ENCODE data around the gene NUTM2F. TPM values are rescaled to one million over a fixed set of nuclear protein-coding genes. Genes with fewer than 3 reads are reported as not detected.

NUTM2F gene
- total and polyA plus RNA-seq, 2 experiments from 2014 or later: not detected

GRCh38 chr9:94298949-94299599, 29.4 kb downstream of the NUTM2F start:
- no peak for TF ChIP-seq EZH2 (IDR thresholded peaks at IDR 0.05; ENCODE audit: insufficient read depth, poor library complexity, severe bottlenecking)
- TF ChIP-seq EZH2phosphoT487 (IDR thresholded peaks at IDR 0.05; ENCODE audit: insufficient read depth, low read depth): no peak
- DNase-seq: no peak
- no peaks in the 10 kb centered on the region for H3K9me3 ChIP-seq (ENCODE audit: low read depth)
- in situ Hi-C loops (cut with MboI): no loop called here
- no peaks in the 10 kb centered on the region for H3K4me1 ChIP-seq (ENCODE audit: insufficient read depth)
- no peak overlapping the region for H2AFZ ChIP-seq
- no peak overlapping the region for H3K27ac ChIP-seq
- 75 to 82% methylated on average over 9 of the region's 9 CpGs for WGBS, 2 experiments (ENCODE audit: low coverage in 1 of 2, low lambda C conversion rate in 2 of 2, missing lambda C conversion rate in 2 of 2)
- no peaks in the 10 kb centered on the region for H3K36me3 ChIP-seq (ENCODE audit: low read depth)
- no peaks in the 10 kb centered on the region for H3F3A ChIP-seq (ENCODE audit: insufficient read depth)
- no peaks in the 10 kb centered on the region for H3K27me3 ChIP-seq (replicated peaks; ENCODE audit: insufficient read depth)
- H3K9me2 ChIP-seq (ENCODE audit: insufficient read depth): no peaks in the 10 kb centered on the region
- H3K4me3 ChIP-seq: no peak overlapping the region
- H3K79me2 ChIP-seq (ENCODE audit: insufficient read depth): no peaks in the 10 kb centered on the region
- H4K20me1 ChIP-seq (ENCODE audit: insufficient read depth): no peaks in the 10 kb centered on the region
- no peak overlapping the region for H3K9ac ChIP-seq
- no peak overlapping the region for H3K4me2 ChIP-seq (ENCODE audit: unreplicated experiment)

GRCh38 chr9:94289691-94290090, 38.8 kb downstream of the NUTM2F start:
- in situ Hi-C loops (cut with MboI): no loop called here
- 98% methylated on average over 2 of the region's 2 CpGs for WGBS, 2 experiments (ENCODE audit: low coverage in 1 of 2, low lambda C conversion rate in 2 of 2, missing lambda C conversion rate in 2 of 2)
- no peak overlapping the region for H3K4me2 ChIP-seq (ENCODE audit: unreplicated experiment)
- H3K27ac ChIP-seq: no peak overlapping the region
- no peak for DNase-seq
- no peak overlapping the region for H2AFZ ChIP-seq
- TF ChIP-seq EZH2phosphoT487 (IDR thresholded peaks at IDR 0.05; ENCODE audit: insufficient read depth, low read depth) (no peak), EZH2 (IDR thresholded peaks at IDR 0.05; ENCODE audit: insufficient read depth, poor library complexity, severe bottlenecking) (no peak)
- H3K9ac ChIP-seq: no peak overlapping the region
- no peaks in the 10 kb centered on the region for H3K9me2 ChIP-seq (ENCODE audit: insufficient read depth)
- H3K27me3 ChIP-seq (replicated peaks; ENCODE audit: insufficient read depth): no peaks in the 10 kb centered on the region
- H3K4me3 ChIP-seq: no peak overlapping the region
- H3K36me3 ChIP-seq (ENCODE audit: low read depth): no peaks in the 10 kb centered on the region
- H3K9me3 ChIP-seq (ENCODE audit: low read depth): no peaks in the 10 kb centered on the region
- no peaks in the 10 kb centered on the region for H3K79me2 ChIP-seq (ENCODE audit: insufficient read depth)
- H3K4me1 ChIP-seq (ENCODE audit: insufficient read depth): no peaks in the 10 kb centered on the region
- H3F3A ChIP-seq (ENCODE audit: insufficient read depth): no peaks in the 10 kb centered on the region
- no peaks in the 10 kb centered on the region for H4K20me1 ChIP-seq (ENCODE audit: insufficient read depth)

DNA sequence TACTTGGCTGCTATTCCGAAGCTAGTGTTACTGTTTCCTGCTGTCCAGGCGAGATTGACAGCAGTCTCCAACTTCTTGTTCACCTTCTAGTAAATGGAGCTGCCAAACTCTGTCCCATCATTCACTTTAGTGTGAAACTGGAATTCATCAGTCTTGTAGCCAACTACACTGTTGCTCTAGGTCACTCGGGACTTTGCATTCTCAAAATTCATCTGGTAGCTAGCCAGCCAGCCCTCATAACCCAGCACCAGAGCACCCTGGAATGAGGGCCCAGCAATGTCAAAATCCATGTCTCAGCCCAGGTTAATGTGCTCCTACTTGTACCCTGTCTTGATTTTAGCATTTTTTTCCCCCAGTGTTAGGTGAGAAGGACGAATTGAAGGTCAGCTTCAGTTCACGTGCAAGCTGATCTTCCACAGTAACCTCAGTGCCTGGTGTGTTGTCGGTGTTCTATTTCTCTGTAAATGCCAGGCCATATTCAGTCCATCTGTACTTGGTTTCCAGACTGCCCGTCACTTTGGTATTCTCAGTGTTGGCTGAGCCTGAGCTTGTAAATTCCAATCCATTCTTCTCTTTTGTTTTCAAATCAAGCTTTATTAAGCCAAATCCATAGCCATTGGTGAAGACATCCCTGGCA, 40.4 kb downstream of the NUTM2F start:
- TF ChIP-seq EZH2 (IDR thresholded peaks at IDR 0.05; ENCODE audit: insufficient read depth, poor library complexity, severe bottlenecking): no peak
- H3K9me3 ChIP-seq (ENCODE audit: low read depth): no peaks in the 10 kb centered on the region
- in situ Hi-C loops (cut with MboI): no loop called here
- H3K4me2 ChIP-seq (ENCODE audit: unreplicated experiment): no peak overlapping the region
- H3K27ac ChIP-seq: no peak overlapping the region
- no peak overlapping the region for H3K4me3 ChIP-seq
- no peaks in the 10 kb centered on the region for H4K20me1 ChIP-seq (ENCODE audit: insufficient read depth)
- 77 to 80% methylated on average over 7 of the region's 7 CpGs for WGBS, 2 experiments (ENCODE audit: low coverage in 1 of 2, low lambda C conversion rate in 2 of 2, missing lambda C conversion rate in 2 of 2)
- no peak for DNase-seq
- H3K9ac ChIP-seq: no peak overlapping the region
- H3K79me2 ChIP-seq (ENCODE audit: insufficient read depth): no peaks in the 10 kb centered on the region
- H3F3A ChIP-seq (ENCODE audit: insufficient read depth): no peaks in the 10 kb centered on the region
- no peaks in the 10 kb centered on the region for H3K36me3 ChIP-seq (ENCODE audit: low read depth)
- H3K4me1 ChIP-seq (ENCODE audit: insufficient read depth): no peaks in the 10 kb centered on the region
- H3K9me2 ChIP-seq (ENCODE audit: insufficient read depth): no peaks in the 10 kb centered on the region
- H3K27me3 ChIP-seq (replicated peaks; ENCODE audit: insufficient read depth): no peaks in the 10 kb centered on the region
- no peak overlapping the region for H2AFZ ChIP-seq

DNA sequence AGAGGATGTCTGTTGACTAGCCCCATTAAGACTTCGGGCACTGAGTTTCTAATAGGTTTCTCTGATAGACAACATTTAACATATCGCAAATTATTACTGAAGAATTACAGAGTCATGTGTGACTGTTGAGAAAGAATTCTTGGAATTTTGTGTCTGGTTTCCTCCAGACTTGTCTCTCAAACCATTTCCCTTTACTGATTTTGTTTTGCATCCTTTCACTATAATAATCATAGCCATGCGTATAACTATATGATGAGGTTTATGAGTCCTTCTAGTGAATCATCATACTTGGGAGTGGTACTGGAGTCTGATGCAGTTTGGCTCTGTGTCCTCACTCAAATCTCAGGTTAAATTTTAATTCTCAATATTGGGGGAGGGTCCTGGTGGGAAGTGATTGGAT, 42.3 kb downstream of the NUTM2F start:
- WGBS, 2 experiments (ENCODE audit: low coverage in 1 of 2, low lambda C conversion rate in 2 of 2, missing lambda C conversion rate in 2 of 2): 94 to 99% methylated on average over 3 of the region's 3 CpGs
- in situ Hi-C loops (cut with MboI): no loop called here
- no peak overlapping the region for H3K4me3 ChIP-seq
- no peak for DNase-seq
- H3K4me2 ChIP-seq (ENCODE audit: unreplicated experiment): no peak overlapping the region
- no peaks in the 10 kb centered on the region for H3F3A ChIP-seq (ENCODE audit: insufficient read depth)
- no peaks in the 10 kb centered on the region for H3K36me3 ChIP-seq (ENCODE audit: low read depth)
- no peaks in the 10 kb centered on the region for H3K9me3 ChIP-seq (ENCODE audit: low read depth)
- no peaks in the 10 kb centered on the region for H3K9me2 ChIP-seq (ENCODE audit: insufficient read depth)
- H3K27me3 ChIP-seq (replicated peaks; ENCODE audit: insufficient read depth): no peaks in the 10 kb centered on the region
- no peak overlapping the region for H3K27ac ChIP-seq
- TF ChIP-seq EZH2 (IDR thresholded peaks at IDR 0.05; ENCODE audit: insufficient read depth, poor library complexity, severe bottlenecking) (no peak), EZH2phosphoT487 (IDR thresholded peaks at IDR 0.05; ENCODE audit: insufficient read depth, low read depth) (no peak)
- no peaks in the 10 kb centered on the region for H3K79me2 ChIP-seq (ENCODE audit: insufficient read depth)
- H3K4me1 ChIP-seq (ENCODE audit: insufficient read depth): no peaks in the 10 kb centered on the region
- no peak overlapping the region for H2AFZ ChIP-seq
- H4K20me1 ChIP-seq (ENCODE audit: insufficient read depth): no peaks in the 10 kb centered on the region
- no peak overlapping the region for H3K9ac ChIP-seq
